Prostate gland (tissue), 2 donors: ENCODE results near the gene MTHFD2L.

Experiments used
- POLR2A ChIP-seq: fragments of 450-650 bp; IDR thresholded peaks from one replicate; pipeline ENCODE4 v1.6.1; 2016; ENCODE audit warnings: antibody characterized with exemption, mild to moderate bottlenecking
- POLR2AphosphoS5 ChIP-seq: sonication (generic); formaldehyde crosslinking; IDR thresholded peaks from one replicate; pipeline ENCODE4 v1.6.1; 2017; ENCODE audit warnings: antibody characterized with exemption
- TF ChIP-seq, protein P1 (sequence below), 4 experiments: fragments of 200-600 bp in 2 of 4; fragments of 450-650 bp in 2 of 4; sonication (generic) in 2 of 4; IDR thresholded peaks; 1 replicate in 3 of 4; 2 replicates in 1 of 4; pipeline ENCODE4 v1.5.1; 2016 to 2019; ENCODE audit warnings: antibody characterized with exemption in 4 of 4, mild to moderate bottlenecking in 2 of 4, moderate library complexity in 2 of 4

DNA sequence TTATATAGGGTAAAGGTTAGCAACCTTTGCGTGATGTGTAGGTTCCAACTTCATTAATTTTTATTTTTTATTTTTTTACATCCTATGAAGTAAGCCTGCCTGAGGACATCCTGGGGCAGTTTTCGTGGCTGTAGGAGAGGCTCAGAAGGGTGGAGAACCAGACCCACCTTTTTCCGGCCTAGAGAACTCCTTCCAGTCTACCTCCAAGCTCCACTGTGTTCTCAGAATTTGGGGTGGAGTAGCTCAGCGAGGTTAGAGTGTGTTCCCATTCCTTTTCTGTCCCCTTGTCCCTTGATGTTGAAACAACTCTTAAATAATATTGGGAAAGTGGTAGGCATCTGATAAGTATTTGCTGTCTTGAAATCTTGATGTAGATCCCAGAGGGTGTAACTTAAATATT is 32.4 kb downstream of the MTHFD2L start:
- TF ChIP-seq, protein P1, sequence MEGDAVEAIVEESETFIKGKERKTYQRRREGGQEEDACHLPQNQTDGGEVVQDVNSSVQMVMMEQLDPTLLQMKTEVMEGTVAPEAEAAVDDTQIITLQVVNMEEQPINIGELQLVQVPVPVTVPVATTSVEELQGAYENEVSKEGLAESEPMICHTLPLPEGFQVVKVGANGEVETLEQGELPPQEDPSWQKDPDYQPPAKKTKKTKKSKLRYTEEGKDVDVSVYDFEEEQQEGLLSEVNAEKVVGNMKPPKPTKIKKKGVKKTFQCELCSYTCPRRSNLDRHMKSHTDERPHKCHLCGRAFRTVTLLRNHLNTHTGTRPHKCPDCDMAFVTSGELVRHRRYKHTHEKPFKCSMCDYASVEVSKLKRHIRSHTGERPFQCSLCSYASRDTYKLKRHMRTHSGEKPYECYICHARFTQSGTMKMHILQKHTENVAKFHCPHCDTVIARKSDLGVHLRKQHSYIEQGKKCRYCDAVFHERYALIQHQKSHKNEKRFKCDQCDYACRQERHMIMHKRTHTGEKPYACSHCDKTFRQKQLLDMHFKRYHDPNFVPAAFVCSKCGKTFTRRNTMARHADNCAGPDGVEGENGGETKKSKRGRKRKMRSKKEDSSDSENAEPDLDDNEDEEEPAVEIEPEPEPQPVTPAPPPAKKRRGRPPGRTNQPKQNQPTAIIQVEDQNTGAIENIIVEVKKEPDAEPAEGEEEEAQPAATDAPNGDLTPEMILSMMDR (IDR thresholded peaks at IDR 0.05) = no peak
- TF ChIP-seq POLR2A (no peak), POLR2AphosphoS5 (no peak)
